ENCODE data around the gene ADGRD1. TPM values are rescaled to one million over a fixed set of nuclear protein-coding genes. Genes with fewer than 3 reads are reported as not detected.
"Not testable (repeated sequence)": the region's sequence is repeated elsewhere in the genome, so short reads cannot be mapped to it uniquely, and the experiment has no call there.

The ADGRD1 gene
- polyA plus RNA-seq (ENCODE audit: insufficient read length in 10 of 10), result 10 to 100 TPM in 9 of 10 donors, 1 to 10 TPM in 1; 7.9 to 15.7 (median 12.0) TPM
- long read RNA-seq, donor 1, result 0 reads
- long read RNA-seq, donor 2, result 0 reads
- long read RNA-seq, donor 3, result 0 reads
- long read RNA-seq, donor 4, result 0 reads
- long read RNA-seq, donor 5, result 0 reads
- long read RNA-seq, donor 6, full-length matches to known transcripts, result 1 of 1 reads
- long read RNA-seq, donor 6, partial matches to known transcripts, result 0 of 1 reads
- long read RNA-seq, donor 6, other reads (novel, unspliced or antisense), result 0 of 1 reads
- long read RNA-seq, donor 7, result 0 reads
- long read RNA-seq, donor 8, partial matches to known transcripts, result 0 of 1 reads
- long read RNA-seq, donor 8, other reads (novel, unspliced or antisense), result 0 of 1 reads
- long read RNA-seq, donor 9, result 0 reads

DNA sequence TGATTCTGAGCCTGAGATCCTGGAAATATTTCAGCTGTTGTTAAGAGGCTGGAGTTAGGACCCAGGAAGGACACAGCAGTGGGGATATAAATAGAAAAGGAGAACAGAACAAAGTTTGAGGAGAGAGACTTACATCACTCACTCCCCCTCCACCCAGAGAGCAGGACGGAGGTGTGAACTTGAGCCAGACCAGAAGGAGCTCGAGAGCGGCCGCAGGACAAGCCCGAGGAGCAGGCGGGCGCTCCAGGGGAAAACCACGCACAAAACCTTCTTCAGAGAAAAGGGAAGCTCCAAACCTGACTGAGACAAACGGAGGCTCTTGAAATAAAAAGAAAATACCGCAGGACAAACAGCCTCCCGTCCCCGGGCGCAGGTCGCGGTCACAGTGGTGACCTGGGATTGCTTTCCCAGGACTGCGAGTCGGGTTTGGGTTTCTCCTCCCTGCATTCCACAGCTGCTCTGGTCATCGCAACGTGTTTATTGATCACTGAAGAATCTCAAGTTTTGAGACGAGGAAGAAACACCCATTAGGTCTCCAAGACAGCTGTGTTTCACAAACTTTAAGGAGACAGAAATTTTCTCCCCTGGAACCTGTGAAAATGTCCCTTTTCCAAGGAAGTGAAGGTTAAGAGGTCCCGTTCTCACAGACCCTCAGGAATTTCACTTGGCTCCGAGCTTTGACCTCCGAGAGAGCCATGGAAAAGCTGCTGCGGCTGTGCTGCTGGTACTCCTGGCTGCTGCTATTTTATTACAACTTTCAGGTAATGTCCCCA is at the start of gene ADGRD1:
Gene ADGRD1 (plus strand): TSS at position 137 of the 773 bp plus-strand sequence. CDS start 559 bp downstream, at position 696.
- DNase-seq, result peak; percentile 52 to 87 (median 79)

DNA sequence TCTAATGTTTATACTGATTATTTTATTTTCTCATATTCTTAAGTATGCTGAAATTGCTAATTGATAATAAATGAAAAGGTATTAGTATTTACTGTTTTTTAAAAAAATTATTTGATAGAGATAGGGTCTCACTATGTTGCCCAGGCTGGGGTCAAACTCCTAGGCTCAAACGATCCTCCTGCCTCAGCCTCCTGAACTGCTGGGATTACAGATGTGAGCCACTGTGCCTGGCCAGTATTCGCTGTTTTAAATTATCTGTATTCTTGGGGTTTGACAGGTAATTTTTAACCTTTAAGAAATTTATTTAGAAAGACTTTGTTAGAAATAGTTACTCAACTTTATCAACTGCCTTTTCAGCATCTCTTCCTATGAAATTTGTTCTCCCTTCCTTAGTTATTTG is 49.6 kb upstream of the ADGRD1 start:
- no peak for DNase-seq

DNA sequence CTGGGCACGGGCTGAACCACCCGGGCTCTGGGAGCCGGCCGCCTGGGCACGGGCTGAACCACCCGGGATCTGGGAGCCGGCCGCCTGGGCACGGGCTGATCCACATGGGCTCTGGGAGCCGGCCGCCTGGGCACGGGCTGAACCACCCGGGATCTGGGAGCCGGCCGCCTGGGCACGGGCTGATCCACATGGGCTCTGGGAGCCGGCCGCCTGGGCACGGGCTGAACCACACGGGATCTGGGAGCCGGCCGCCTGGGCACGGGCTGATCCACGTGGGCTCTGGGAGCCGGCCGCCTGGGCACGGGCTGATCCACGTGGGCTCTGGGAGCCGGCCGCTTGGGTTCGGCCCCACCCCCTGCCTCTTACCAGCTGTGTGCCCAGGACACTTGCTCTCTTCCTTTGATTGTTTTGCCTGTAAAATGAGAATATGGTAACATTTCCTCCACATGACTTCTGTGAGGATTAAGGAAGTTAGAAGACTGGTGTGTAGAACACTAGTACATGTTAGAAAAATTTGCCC is 48.7 kb upstream of the ADGRD1 start:
- DNase-seq, result not testable (repeated sequence)

DNA sequence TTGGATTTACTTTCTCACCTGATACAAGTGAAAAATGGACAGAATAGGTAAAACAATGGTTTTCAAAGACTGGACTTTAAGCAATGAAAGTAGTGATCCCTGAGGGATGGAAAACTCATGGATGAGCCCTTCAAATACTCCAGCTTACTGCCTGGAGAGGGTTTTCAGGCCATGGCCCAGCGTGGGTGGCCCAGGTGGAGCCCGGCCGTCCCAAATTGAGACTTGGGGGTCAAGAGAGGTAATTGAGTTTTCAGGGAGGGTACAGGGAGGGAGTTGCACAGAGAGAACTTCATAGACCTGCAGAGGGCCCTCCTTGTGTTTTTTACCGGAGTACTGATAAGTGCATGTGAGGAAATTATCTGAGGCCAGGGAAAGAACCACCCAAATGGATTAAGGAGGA is 44.6 kb upstream of the ADGRD1 start:
- DNase-seq, result no peak

GRCh38 chr12:130911193-130911592 is 42.5 kb upstream of the ADGRD1 start:
- no peak for DNase-seq

DNA sequence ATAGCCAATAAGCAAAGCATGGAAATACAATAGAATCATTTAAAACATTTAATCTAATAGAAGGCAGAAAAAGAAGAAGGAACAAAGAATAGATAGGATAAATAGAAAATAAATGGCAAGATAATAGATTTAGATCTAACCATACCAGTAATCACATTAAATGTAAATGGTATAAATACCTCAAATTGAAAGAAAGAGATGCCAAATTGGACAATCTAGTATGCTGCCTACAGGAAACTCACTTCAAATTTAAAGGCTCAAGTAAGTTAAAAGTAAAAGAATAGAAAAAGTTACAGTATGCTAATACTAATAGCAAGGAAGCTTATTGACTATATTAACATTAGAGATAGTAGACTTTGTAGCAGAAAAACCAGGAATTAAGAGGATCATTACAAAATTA is 41.8 kb upstream of the ADGRD1 start:
- DNase-seq, result no peak

DNA sequence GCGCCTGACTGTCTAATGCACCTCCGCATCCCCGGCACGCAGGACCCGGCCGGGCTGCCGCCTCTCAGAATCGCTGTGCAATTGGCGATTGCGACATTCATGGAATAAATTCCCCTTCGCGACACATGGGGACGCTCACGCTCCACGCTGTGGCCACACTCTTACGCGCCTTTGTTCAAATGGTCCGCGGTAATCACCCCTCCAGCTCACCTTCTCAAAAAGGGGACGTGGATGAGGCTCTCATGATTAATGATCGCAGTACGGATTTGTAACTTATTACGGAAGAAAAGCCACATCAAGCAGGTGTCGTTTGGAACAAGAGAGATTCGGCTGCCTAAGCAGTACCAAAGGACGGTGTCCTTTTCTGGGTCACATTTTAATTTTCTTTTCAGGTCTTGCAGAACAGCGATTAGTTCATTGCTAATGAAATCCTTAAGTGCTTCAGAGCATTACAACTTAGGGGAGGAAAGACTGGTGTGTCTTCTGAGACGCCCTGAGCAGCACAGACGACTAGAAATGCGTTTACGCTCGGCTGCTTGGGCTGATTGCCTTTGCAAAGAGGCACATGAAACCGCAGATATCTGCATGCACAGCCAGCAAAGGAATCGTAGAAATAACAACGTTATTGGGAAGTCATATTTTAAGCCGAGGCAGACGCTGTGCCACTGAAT is 37.3 kb upstream of the ADGRD1 start:
- DNase-seq, result peak; percentile 40 to 87 (median 80)

- DNase-seq, result no peak
These were observed 36.1 kb upstream of the ADGRD1 start for GRCh38 chr12:130917607-130918006.

DNA sequence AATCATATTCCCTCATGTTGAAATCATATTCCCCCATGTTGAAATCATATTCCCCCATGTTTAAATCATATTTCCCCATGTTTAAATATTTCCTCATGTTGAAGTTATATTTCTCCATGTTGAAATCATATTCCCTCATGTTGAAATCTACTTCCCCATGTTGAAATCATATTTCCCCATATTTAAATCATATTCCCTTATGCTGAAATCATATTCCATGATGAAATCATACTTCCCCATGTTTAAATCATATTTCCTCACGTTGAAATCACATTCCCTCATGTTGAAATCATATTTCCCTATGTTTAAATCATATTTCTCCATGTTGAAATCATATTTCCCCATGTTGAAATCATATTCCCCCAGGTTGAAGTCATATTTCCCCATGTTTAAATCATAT is 34.6 kb upstream of the ADGRD1 start:
- DNase-seq, result no peak

- peak in 1 of 3 donors; percentile 14 for DNase-seq
These were observed 33.5 kb upstream of the ADGRD1 start for GRCh38 chr12:130920119-130920703.

DNA sequence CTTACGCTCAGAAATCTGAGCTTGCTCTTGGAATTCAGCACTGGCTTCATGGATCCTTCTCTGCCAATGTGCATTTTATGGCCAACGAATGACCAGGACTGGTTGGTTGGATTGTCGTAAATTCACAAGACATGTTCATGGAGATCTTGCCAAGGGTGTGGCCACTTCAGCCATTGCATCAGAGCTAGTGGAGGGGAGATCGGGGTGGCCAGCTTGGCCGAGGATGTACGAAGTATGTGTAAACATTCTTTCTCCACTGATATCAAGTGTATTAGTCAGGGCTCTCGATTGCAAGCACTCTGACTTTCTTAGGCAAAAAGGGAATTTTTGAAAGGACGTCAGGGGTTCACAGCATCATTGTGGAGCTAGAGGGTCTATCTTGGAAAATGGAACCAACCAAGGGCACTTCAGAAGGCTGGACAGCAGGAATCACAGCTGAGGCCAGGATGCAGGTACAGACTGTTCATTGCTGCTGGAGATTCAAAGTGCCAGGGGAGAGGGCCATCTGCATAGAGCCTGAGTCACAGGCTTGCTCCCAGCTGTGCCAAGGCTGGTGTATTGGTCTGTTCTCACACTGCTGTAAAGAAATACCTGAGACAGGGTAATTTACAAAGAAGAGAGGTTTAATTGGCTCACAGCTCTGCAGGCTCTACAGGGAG is 32.9 kb upstream of the ADGRD1 start:
- peak in 1 of 3 donors; percentile 59 for DNase-seq

DNA sequence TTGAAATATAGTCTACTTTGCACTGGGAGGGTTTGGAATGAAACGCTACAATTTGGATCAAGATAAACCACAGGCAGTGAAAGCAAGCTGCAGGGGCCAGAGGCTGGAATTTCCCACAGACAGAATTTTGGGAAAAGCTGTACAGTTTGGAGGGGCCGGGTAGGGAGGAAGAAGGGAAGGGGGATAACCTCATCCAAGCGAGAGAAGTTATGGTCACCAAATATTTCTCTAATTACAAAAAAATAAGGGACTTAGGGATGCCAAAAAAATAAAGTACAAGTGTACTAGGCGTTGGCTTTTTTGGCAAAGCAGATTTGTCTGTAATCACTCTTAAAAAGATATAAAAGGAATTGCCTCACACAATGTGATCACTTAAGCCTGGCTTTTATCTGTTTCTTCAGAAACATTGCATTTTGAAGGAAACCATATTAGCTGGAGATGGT is 31.2 kb upstream of the ADGRD1 start:
- DNase-seq, result peak in 2 of 3 donors; percentile 45 to 61

DNA sequence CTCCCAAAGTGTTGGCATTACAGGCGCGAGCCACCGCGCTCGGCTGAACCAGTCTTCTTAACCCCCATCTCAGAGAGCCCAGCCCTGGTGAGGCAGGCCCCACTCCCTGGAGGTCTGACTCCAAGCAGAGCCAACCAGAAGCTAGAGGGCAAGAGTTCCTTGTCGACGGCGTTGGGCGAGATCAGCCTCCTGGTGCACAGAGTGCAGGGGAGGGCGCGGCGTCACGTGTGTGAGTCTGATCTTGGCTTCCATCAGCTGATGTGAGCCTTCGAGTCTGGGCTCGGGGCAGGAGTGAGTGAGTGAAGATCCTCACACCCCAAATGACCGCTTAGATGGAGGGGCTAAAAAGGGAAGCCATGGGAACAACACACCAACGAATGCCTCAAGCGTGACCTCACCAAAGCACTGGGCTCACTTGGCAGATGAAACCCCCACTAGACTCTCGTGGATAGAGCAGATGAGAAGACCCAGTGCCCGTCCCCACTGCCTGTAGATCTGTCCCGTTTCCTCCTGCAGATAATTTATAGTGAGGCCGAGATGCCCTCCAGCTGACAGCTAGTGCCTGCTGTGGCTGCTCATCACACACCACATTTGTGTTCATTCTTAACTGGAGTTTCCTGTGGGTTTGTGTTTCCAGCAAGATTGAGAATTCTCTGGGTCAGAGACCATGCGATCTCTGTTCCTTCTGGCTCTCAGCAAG is 28.6 kb upstream of the ADGRD1 start:
- no peak for DNase-seq

DNA sequence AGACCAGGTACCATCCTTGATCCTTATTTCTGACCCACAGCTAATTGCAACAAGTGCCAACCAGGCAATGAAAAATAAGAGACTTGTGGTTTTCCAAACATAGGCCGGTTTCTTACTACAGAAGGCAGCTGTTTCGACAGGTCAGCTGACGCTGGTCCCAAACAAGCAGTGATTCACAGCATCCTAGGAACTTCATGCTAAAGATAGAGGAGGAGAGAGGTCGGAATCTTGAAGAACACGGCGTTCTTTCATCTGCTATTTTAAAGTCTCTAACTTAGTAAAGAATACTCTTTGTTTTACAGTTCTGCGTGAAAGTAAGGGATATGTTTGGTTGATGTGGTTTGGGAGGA is 28.1 kb upstream of the ADGRD1 start:
- DNase-seq, result no peak

DNA sequence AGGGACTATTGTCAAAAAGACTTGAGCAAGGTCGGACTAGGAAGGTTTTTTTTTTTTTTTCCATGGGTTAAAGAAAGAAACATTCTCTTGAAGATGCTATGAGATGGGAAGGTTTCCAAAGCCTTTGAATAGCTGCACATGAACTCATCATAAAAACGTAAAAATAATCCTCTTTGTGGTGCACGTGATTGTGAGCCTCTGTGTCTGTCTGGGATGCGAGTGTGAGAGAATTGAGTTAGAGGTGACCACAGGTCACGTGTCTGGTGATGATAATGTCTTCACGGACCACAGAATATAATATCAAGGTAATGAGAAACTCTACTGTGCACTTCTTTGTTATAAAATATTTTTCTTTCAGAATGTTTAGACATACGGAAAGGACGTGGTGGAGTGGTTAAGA is 24.3 kb upstream of the ADGRD1 start:
- no peak for DNase-seq

- DNase-seq, result peak in 1 of 3 donors; percentile 31
These were observed 21.4 kb upstream of the ADGRD1 start for GRCh38 chr12:130932061-130932930.

- DNase-seq, result no peak
These were observed 20.3 kb upstream of the ADGRD1 start for GRCh38 chr12:130933269-130933995.

DNA sequence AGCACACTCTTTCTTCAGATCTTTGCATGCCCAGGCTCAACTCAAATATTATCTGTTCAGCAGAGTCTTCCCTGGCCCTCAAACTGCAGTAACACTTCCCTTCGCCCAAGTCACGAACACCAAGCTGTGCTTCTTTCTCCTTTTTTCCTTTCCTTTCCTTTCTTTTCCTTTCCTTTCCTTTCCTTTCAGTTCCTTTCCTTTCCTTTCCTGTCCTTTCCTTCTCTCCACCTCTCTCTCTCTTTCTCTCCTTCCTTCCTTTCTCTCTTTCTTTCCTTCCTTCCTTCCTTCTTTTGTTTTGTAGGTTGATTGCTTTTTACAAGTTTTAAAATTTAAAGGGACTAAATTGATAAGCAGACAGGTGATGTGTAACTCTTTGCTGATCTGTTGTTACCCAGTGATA is 19.0 kb upstream of the ADGRD1 start:
- DNase-seq, result no peak

- no peak for DNase-seq
These were observed 17.1 kb upstream of the ADGRD1 start for GRCh38 chr12:130936561-130936960.

All from muscle of back (tissue), 13 donors.